ENCODE data around the gene CORIN.
"Not testable (repeated sequence)": the region's sequence is repeated elsewhere in the genome, so short reads cannot be mapped to it uniquely, and the experiment has no call there.

CORIN gene

DNA sequence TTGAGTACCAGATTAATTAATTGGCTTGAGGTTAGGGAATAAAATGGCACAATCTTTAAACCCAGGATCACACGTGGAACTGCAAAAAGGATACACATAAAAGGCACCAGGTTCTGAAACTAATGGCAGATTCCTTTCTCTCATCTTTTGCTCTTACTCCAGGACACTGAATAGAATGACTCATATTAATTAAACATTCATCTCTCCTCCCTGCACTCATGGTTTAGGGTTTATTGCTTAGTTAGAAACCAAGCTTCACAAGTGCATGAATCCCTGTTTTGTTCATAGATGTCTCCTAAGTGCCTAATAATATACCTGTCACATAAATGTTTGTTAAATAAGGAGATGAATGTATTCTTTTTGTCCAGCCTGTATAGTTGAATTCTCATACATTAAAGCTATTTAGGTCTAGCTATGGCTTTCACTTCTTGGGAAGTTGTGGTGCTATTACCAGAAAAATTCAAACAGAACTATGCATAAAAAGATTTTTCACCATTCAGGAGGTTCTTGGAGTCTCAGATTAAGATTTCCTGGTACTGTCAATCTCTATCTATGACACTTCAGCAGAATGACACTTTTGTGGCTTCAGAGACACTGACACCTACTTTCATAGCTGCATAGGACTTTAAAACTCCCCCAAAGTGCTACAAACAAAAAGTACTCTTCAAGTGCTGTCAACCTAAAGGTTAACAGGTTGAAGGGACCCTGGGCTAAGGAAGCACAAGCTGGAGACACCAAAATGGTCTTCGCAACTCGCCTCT, 7.4 kb downstream of the CORIN start:
- no peak for DNase-seq

DNA sequence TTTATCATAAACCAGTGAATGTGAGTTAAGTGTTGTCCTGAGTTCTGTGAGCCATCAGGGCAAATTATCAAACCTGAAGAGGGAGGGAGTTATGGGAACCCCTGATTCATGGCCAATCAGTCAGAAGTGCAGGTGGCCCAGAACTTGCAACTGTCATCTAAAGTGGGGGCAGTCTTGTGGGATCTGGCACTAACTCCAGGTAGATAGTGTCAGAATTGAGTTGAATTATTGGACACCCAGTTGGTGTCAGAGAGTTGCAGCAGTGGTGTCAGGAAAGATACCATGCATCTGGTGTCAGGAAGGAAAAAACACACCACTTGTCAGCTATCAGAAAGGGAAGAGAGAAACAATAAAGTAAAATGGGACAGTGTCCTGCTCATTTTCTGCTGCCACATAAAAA, 8.4 kb downstream of the CORIN start:
- DNase-seq: no peak

DNA sequence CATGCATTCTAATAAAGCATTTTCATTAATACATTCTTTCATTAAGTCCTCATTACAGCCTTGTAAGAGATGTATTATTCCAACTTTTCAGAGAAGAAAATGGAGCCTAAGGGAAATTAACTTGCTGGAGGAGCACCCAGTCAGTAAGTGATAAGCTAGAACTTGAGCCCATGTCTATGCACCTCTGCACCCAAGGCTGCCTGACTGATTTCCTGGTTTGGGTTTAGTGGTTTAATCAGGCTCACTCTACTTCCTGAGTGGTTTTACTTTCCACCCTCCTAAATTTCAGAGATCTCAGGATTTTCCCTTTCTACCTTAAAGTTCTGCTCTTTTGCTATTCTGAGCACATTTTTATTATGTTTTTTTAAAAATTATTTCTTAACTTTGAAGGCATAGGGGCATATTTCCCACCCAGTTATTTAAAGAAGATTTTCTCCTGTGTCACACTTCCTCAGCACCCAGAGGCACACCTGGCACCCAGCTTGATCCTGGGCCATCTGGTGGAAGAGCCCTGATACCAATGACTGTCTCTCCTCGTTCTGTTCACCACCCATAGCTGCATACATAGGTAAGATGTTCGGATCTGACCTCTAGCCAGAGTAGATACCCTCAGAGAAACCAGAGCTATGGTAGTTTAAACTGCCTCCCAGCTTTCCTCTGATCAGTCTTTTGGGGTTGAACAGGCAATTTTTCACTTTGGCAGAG, 10.4 kb downstream of the CORIN start:
- DNase-seq: no peak

DNA sequence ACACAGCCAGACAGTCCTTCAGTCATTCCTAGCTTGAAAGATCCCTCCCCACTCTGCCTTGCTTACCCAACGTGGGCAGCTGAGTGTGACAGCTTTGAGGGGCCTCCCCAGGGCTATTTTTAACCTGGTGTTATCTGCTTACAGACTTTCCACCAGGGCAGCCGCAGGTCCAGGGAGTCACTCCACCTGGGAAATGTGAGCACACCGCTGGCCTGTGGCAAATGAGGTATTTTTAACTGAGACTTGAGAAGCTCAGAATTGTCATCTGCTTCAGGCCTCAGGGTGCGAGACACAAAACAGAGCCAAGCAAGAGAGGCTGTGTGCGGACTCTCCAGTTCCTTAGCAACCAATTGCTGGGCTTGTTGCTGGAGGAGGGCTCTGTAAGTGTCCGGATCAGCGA, 13.0 kb downstream of the CORIN start:
- no peak for DNase-seq

DNA sequence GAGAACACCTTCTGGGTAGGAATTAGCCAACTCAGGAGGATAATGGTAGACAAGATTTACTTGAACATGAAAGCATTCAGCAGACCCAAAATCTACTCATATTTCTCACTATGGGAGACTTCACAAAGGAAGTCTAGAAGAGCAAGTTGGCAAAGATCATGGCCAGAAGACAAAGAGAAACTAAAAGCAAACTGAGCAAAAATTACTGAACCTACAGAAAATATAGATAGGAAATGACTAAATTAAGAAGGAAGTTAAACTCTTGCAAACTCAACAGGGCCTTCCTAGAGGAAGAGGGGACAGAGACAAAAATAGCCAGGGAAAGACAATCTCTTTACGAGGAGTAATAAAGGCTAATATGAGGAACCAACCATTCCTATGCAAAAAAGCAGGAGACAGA, 18.7 kb downstream of the CORIN start:
- DNase-seq: no peak

DNA sequence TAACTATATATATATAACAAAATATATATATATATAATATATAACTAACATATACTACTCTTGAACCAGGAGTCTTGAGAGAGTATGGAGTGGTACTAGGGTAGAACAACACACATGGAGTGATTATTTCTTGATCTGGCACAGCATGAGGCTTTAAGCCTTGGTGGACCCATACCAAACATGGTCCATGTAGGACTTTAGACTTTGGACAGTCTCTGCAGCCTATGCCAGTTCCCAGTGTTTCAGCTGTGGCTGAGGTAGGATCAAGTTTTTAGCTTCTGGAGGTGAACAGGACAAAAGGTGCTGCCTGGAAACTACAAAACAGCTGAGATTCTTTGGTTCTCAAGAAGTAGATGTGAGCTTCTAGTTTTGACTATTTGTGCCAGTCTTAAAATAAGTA, 20.6 kb downstream of the CORIN start:
- no peak for DNase-seq

DNA sequence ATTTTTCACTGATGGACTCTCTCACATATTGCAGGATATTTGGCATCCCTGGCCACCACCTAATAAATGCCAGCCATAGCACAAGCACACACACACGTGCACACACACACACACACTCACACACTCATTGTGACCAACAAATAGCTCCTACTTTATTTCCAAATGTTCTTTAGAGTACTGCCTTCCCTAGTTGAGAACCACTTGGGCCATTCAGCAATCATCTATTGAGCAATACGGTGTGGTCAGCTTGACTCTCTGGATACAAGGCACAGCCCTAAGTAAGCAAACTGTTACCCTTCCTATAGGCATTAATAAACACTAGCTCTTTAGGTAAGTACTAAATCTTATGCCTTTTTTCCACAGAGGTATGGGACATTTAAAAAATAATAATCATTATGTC, 21.1 kb downstream of the CORIN start:
- DNase-seq: no peak

DNA sequence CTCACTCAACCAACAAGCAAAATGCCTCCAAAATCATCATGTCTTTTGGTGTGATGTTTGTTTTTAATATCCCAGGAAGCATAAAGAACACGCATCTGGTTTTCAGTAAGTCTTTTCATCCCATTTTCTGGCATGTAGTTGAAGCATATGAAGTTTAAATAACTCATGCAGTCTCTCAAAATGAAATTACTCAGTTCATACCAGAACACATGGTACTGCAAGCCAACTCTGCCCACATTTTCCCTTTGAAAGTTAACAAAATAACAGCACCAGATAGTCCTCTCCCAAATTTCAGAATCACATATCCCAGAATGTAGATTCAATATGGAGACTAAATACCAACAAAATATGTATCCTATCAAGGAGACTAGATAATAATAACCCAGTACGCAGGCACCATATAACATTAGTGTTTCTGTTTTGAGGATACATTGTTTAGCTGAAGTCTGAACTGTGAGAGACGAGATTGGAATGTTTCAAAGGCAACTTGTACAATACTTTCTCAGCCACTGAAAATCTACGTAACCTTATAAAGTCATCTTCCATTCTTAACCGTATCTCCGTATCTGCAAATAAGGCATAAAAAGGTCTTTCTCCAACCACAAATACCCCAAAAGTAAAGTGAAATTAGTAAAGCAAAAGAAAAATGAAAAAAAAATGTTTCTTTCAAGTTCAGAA, 23.1 kb downstream of the CORIN start:
- no peak for DNase-seq

DNA sequence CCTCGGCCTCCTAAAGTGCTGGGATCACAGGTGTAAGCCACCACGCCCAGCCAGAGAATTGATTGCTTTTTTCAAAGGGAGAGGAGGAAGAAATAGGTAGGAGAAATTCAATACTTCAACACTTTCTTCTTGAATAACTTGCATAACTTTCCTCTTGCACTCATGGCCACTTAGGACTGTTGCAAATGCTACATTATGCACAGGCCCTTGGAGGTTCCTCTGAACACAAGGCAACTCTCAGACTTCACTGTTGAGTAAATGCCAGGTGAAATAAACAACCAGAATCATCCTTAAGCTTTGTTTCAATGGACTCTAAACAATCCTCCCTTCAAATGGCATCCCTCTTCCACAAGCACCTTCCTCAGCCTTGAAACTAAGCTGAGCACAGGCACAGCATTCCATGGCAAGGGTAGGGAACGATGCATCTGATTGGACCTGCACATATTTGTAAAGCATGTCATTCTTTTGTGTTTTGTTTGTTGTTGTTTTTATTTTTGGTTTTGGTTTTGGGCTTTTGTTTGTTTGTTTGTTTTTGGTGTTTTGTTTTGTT, 28.1 kb downstream of the CORIN start:
- DNase-seq: no peak

DNA sequence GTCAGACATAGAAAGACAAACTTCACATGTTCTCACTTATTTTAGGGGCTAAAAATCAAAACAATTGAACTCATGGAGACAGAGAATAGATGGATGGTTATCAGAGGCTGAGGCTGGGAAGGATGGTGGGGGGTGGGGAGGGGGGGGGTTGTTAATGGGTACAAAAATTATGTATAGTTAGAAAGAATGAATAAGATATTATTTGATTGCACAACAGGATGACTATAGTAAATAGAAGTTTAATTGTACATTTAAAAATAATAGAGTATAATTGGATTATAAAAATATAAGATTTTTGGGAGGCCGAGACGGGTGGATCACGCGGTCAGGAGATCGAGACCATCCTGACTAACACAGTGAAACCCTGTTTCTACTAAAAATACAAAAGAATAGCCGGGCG, 33.3 kb downstream of the CORIN start:
- no peak for DNase-seq

DNA sequence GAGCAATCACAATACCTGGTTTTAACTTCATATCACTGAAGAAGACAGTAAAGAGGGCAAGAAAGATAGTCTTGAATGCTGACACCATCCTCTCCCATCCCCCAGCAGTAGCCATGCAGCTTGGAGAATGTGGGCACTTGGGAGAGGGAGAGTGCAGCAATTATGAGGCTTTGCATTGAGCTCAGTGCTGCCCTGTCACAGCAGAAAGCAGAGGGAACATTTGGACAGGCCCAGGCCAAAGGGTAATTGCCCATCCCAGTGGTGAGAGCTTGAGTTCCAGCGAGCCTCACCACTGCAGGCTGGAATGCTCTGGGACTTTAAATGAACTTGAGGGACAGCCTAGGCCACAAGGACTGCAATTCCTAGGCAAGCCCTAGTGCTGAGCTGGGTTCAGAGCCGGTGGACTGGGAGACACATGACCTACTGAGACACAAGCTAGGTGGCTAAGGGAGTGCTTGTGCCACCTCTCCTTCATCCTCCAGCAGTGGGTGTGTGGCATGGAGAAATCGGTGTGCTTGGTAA, 36.3 kb downstream of the CORIN start:
- no peak for DNase-seq

DNA sequence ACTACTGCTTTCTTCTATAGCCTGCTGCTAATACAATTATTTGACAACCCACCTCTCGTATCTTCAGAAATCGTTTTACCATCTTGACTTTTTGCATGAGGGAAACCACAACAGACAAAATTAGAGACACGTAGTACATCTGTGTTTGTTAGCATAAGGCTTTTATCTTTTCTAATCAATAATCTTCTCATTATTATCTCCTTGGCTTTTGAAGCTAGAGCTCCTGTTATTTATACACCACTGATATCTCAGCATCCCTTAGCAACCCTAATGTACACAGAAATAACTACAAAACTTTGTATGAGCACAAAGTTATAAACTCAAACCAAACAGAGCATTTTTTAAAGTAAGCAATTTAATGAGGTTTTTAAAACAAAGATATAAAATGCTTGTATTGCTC, 39.7 kb downstream of the CORIN start:
- DNase-seq: no peak

DNA sequence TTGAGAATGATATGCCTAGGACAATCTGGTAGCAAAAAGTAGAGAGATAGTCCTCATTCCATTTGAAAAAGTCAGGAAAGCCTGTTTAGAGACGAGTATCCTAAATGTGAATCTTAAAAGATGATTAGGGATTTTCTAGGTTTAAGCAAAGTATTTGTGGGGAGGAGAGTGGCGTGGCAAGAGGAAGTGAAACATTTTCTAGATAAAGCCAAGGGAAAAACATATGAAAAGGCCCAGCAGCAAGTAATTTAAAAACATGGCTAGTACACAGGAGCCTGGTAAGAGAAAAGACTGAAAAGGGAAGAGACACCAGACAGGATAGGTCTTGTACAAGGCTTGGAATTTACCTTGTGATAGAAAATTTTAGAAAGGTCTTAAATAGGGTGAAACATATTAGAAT, 45.9 kb downstream of the CORIN start:
- no peak for DNase-seq

DNA sequence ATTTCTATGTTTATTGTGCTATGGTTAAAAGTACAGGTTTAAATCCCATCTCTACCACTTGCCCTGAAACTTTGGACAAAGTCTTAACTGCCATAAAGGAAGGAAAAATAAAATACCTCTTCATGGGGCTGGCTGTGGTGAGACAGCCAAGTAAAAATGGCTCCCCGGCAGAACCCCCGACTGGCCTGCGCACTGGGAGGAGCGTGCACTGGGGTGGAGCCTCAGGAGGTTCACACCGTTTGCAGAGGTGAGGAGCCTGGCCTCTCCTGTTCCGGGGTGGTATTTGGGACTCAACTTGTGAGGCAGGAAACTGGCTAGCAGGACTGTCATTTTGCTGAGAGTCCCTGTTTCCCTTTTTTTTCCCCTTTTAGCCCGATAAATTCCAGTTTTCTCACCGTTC, 47.8 kb downstream of the CORIN start:
- DNase-seq: no peak

DNA sequence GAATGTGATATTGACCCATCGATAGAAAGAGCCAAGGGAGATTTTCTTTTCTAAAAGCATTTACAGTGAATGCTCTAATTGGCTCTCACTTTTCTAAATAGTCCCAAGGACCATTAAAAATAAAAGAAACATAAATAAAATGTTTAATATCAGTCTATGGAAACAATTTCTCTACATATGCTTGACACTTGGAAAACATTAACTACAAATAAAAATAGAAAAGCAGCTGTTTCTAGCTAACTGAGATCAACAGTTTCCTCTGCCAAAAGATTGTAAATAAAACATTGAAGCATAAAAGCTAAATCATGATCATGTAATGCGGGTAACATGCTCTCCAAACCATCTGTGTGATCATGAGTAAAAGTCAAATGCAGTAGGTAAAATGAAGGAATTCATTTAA, 49.7 kb downstream of the CORIN start:
- no peak for DNase-seq

DNA sequence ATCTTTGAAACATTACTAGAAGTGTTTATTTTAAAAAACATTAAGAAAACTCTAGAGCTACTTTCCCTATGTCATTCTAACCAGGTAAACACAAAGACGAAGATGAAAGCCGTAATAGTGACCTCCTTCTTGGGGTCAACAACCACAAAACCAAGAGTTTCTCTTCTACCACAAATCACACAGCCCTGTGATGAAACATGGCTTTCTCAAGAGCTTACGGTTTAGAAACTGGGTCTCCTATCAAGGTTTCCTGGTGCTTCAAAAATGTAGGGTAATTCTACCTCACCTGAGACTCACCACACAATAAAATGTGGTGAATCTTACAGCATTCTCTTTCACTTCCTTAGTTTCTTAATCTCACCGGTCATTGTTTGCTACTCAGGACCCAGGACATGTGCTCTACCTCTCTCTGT, 50.9 kb downstream of the CORIN start:
- DNase-seq: no peak

DNA sequence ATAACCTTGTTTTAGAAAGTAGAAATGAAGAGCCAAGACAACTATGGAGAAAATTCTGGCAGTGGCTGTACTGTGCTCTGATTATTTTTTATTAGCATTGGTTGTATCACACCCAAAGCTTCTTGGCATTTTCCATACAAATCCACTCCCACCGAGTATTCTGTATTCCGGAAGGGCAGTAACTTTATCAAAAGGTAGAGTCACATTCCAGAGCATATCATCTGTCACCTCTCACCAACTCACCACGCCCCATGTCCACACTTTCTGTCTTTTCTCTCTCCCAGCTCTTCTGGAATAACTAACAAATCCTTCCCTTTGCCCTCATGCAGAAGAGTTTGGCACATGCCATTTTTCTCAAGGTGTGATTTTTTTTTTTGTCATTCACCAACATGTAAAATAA, 52.7 kb downstream of the CORIN start:
- DNase-seq: no peak

DNA sequence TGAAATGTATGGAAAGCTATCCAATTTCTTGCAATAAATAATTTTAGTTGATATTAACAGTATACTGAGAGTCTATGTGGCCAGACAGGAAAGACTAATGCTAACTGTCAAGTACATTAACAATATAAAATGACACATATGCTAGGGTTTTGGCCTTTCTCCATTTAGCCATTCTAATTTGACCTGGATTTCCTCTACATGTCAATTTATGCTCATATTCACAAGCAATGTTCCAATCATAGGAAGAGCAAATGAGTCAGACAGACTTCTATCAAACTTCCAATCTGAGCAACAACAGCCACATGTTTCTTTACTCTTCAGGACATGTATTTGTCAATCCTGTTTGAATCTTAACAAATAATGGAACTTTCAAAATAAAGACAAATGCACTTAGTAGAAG, 53.6 kb downstream of the CORIN start:
- no peak for DNase-seq

DNA sequence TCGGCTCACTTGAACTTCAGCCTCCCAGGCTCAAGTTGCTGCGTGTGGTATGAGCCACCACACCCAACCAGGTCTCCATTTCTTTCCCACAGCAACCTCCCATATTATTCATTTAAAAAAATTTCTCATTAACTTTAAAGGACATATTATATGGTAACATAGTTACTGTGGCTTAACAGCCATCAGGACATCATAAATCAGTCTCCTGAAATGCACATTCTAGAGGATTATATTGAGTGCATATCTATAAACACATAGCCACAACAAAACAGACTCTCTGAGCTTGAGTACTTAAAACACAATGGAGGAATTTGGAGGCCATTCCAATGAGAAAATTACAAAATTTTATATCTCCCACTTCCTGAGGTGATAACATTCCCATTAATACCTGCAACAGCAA, 61.5 kb downstream of the CORIN start:
- no peak for DNase-seq

DNA sequence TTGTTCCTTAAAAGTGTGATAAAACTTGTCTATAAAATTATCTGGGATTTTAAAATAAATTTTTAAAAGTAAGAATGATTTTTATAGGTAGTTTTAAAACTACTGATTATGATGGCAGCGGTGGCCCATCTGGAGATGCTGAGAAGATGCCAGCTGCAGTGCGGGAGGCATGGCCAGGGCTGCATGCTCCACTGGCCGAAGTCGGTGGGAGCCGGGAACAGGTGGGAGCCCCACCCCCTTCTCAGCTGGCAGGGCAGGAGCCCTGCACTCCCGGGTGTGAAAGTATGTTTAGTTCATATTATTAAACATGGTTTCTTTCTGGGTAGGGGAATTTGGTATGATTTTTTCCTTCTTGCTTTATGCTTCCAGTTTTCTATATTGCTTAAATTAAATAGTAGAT, 63.8 kb downstream of the CORIN start:
- no peak for DNase-seq

DNA sequence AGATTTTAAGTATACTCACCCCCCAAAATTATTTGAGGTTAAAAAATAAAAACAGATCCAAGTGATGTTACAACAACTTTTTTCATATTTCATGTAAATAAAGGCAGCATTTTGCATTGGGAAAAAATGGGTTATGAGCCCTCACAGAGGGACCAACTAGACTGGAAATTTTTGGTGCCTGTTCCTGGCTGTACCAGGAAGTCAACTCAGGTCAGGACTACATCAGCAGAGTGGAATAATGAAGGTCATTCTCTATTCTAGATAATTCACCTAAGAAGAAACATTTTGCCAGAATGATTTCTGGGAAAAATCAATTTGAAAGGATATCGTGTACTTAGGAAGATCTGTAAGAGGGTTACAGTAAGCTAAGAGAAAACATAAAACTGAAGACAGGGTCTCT, 66.8 kb downstream of the CORIN start:
- no peak for DNase-seq

DNA sequence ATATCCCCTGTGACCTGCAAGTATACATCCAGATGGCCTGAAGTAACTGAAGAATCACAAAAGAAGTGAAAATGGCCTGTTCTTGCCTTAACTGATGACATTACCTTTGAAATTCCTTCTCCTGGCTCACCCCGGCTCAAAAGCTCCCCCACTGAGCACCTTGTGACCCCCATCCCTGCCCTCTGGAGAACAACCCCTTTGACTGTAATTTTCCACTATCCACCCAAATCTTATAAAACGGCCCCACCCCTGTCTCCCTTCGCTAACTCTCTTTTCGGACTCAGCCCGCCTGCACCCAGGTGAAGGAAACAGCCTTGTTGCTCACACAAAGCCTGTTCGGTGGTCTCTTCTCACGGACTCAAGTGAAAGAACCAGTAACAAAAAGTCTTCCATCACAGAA, 69.9 kb downstream of the CORIN start:
- DNase-seq: not testable (repeated sequence)

DNA sequence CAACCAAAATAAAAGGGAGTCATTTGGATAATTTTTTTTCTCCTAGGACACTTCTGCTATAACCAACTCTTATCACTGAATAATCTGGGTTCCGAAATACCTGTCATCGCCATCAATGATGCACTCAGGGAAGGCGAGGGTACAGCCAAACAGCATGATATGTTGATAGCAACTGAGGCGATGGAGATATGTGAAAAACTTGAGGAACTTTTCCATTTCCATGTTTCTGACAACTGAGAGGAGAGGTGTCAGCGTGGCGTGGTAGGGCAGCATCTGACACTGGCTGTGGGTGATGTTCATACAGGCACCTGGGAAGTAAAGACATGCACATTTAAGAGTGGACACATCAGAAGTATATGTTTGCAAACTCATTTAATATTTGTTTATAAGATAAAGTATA, 74.6 kb downstream of the CORIN start:
- DNase-seq: no peak
